Kidney (tissue), 14 donors: Measurements from ENCODE around the gene AGFG2. TPM values are rescaled to one million over a fixed set of nuclear protein-coding genes. Genes with fewer than 3 reads are reported as not detected.

ENCODE experiments used
- DNase-seq, 5 donors: peaks; one replicate each; pipeline ENCODE4 v3.0.0-alpha.2; 2013 to 2020
- FAIRE-seq: peaks from 2 replicates; lab custom pipeline; 2012; peaks lifted over from hg19 to GRCh38; lab: Jason Lieb, UNC
- H3K27ac ChIP-seq, 2 donors: one replicate each; pipeline ENCODE4 v1.7.0; 2013; ENCODE audit warnings: low read depth in 2 of 2, low read length in 2 of 2, inconsistent platforms in 1 of 2
- H3K27me3 ChIP-seq: one replicate; pipeline ENCODE4 v1.7.1; 2013; ENCODE audit warnings: low read length, inconsistent platforms; ENCODE audit not compliant: control insufficient read depth, insufficient read depth
- H3K36me3 ChIP-seq, 3 donors: one replicate each; pipeline versions ENCODE4 v1.7.0 to v1.7.1; 2013; ENCODE audit warnings: low read length in 3 of 3, control low read depth in 1 of 3, inconsistent platforms in 1 of 3; ENCODE audit not compliant: insufficient read depth in 3 of 3, control insufficient read depth in 2 of 3
- H3K4me1 ChIP-seq, 3 donors: one replicate each; pipeline versions ENCODE4 v1.7.0 to v1.7.1; 2013; ENCODE audit warnings: low read length in 3 of 3, inconsistent platforms in 1 of 3, low read depth in 1 of 3; ENCODE audit not compliant: control insufficient read depth in 2 of 3, insufficient read depth in 2 of 3
- H3K4me3 ChIP-seq, 3 donors: one replicate each; pipeline versions ENCODE4 v1.7.0 to v1.8.1; 2013; ENCODE audit warnings: low read length in 3 of 3, control low read depth in 1 of 3, inconsistent platforms in 1 of 3
- H3K9ac ChIP-seq, 3 donors: one replicate each; pipeline versions ENCODE4 v1.7.0 to v1.7.1; 2013; ENCODE audit warnings: low read length in 3 of 3, control low read depth in 1 of 3, inconsistent platforms in 1 of 3
- H3K9me3 ChIP-seq, 3 donors: one replicate each; pipeline versions ENCODE4 v1.7.0 to v1.7.1; 2013; ENCODE audit warnings: low read length in 3 of 3, control low read depth in 1 of 3, inconsistent platforms in 1 of 3; ENCODE audit not compliant: control insufficient read depth in 2 of 3, insufficient read depth in 1 of 3
- CTCF ChIP-seq: IDR thresholded peaks from 3 replicates; pipeline ENCODE4 v1.5.1; 2012; ENCODE audit warnings: mild to moderate bottlenecking, moderate library complexity, borderline replicate concordance; ENCODE audit not compliant: insufficient read depth; ENCODE audit errors: extremely low read depth
- intact Hi-C: fragments of 100-400 bp; cut with DNase I; formaldehyde crosslinking; loops from one replicate; pipeline ENCODE4 v1.11.1; 2022
- polyA plus RNA-seq: library from polyadenylated mRNA; stranded (reverse); fragments of 350-450 nt; fragmentation: Illumina TruSeq; extraction: RNeasy Lipid Tissue Mini Kit (QIAGEN cat#74804); gene quantifications from one replicate; pipeline ENCODE4 v1.2.3, GENCODE V29; 2014; ENCODE audit warnings: low read depth, low replicate concordance; ENCODE audit not compliant: insufficient read depth
- total RNA-seq: library from RNA; stranded (reverse); fragmentation: NEBNext Ultra II Directional; extraction: Animal tissue kit (Norgen Biotek cat#: 25700); gene quantifications from one replicate; pipeline ENCODE4 v1.2.1, GENCODE V29; 2021
- donor health status: control.
- donor health status: control.
- donor health status: control.
- donor health status: control.
- donor health status: control.
- donor health status: DM: yes; HTN: yes; CAD: no.
- donor health status: Normal renal cell carcinoma (clear cell type).

The AGFG2 gene
- total and polyA plus RNA-seq, 2 donors from 2014 or later: 24.3 to 37.3 TPM

GRCh38 chr7:100576384-100576993 lies 37.5 kb downstream of the AGFG2 start:
- FAIRE-seq (no peak), DNase-seq (peak in 1 of 5 donors; percentile 57)
- Histone ChIP-seq H3K4me3 (no peak overlapping the region), H3K27me3 (no peaks in the 10 kb centered on the region), H3K36me3 (peaks cover 8 to 40% (median 29%) of the 10 kb centered on the region in 3 donors), H3K9ac (no peak overlapping the region), H3K9me3 (no peaks in the 10 kb centered on the region), H3K4me1 (no peaks in the 10 kb centered on the region), H3K27ac (no peak overlapping the region)
- no peak for TF ChIP-seq CTCF
- intact Hi-C loops: loop anchor here (10.0 kb wide), 1 partner anchor 108 kb away; no protein-coding TSS in a partner anchor

GRCh38 chr7:100577103-100577502 lies 38.1 kb downstream of the AGFG2 start:
- Histone ChIP-seq H3K27ac (no peak overlapping the region), H3K27me3 (no peaks in the 10 kb centered on the region), H3K9ac (no peak overlapping the region), H3K9me3 (no peaks in the 10 kb centered on the region), H3K4me1 (no peaks in the 10 kb centered on the region), H3K4me3 (no peak overlapping the region), H3K36me3 (peaks cover 10 to 43% (median 34%) of the 10 kb centered on the region in 3 donors)
- FAIRE-seq (no peak), DNase-seq (peak in 1 of 5 donors; percentile 68)
- no peak for TF ChIP-seq CTCF
- intact Hi-C loops: loop anchor here (10.0 kb wide), 1 partner anchor 108 kb away; no protein-coding TSS in a partner anchor

GRCh38 chr7:100577507-100577906 lies 38.5 kb downstream of the AGFG2 start:
- intact Hi-C loops: loop anchor here (10.0 kb wide), 1 partner anchor 107 kb away; no protein-coding TSS in a partner anchor
- no peak for TF ChIP-seq CTCF
- Histone ChIP-seq H3K36me3 (peaks cover 10 to 44% (median 35%) of the 10 kb centered on the region in 3 donors), H3K9ac (no peak overlapping the region), H3K27ac (no peak overlapping the region), H3K4me1 (no peaks in the 10 kb centered on the region), H3K9me3 (no peaks in the 10 kb centered on the region), H3K27me3 (no peaks in the 10 kb centered on the region), H3K4me3 (no peak overlapping the region)
- no peak for FAIRE-seq
- peak in 1 of 5 donors; percentile 63 for DNase-seq
